SU-DHL-6 (cell line): ENCODE data around the gene OTUD7B.
"Not testable (repeated sequence)": the region's sequence is repeated elsewhere in the genome, so short reads cannot be mapped to it uniquely, and the experiment has no call there.

Source experiments
- H2AFZ ChIP-seq: fragments of 200-600 bp; sonication (generic); 2 replicates; pipeline ENCODE4 v1.6.1; 2014; ENCODE audit warnings: low read depth, mild to moderate bottlenecking, moderate library complexity, mixed read lengths, antibody characterized with exemption, low read length; ENCODE audit not compliant: severe bottlenecking
- H3F3A ChIP-seq: fragments of 200-600 bp; shearing (Covaris generic); 2 replicates; pipeline ENCODE4 v1.6.0; 2016; ENCODE audit warnings: antibody characterized with exemption, mild to moderate bottlenecking; ENCODE audit not compliant: insufficient read depth
- H3K27ac ChIP-seq: fragments of 200-600 bp; sonication (generic); 2 replicates; pipeline ENCODE4 v1.5.1; 2016; ENCODE audit warnings: low read depth, mild to moderate bottlenecking, low read length, moderate library complexity, mixed read lengths
- H3K27me3 ChIP-seq: fragments of 200-600 bp; sonication (generic), shearing (Covaris generic); 2 replicates; pipeline ENCODE4 v1.6.0; 2014; ENCODE audit warnings: mild to moderate bottlenecking, low read length
- H3K36me3 ChIP-seq: fragments of 200-600 bp; sonication (generic); 2 replicates; pipeline ENCODE4 v1.6.1; 2014; ENCODE audit warnings: mild to moderate bottlenecking, low read length, mixed read lengths
- H3K4me2 ChIP-seq: fragments of 300-600, 200-600 bp; shearing (Covaris generic), sonication (generic); 2 replicates; pipeline ENCODE4 v1.6.0; 2014; ENCODE audit warnings: low read length, low read depth, mild to moderate bottlenecking; ENCODE audit not compliant: poor library complexity, severe bottlenecking
- H3K4me3 ChIP-seq: fragments of 200-600 bp; sonication (generic); 2 replicates; pipeline ENCODE4 v1.5.1; 2014; ENCODE audit warnings: antibody characterized with exemption, low read length, mild to moderate bottlenecking, mixed read lengths; ENCODE audit not compliant: insufficient read depth, poor library complexity, severe bottlenecking
- H3K79me2 ChIP-seq: fragments of 200-600 bp; sonication (generic); 2 replicates; pipeline ENCODE4 v1.6.1; 2014; ENCODE audit warnings: mild to moderate bottlenecking, low read length, moderate library complexity; ENCODE audit not compliant: insufficient read depth
- H3K9ac ChIP-seq: fragments of 200-600 bp; sonication (generic); 2 replicates; pipeline ENCODE4 v1.7.0; 2014; ENCODE audit warnings: mild to moderate bottlenecking, low read length
- H3K9me2 ChIP-seq: fragments of 200-600 bp; sonication (generic); replicated peaks from 2 replicates; pipeline ENCODE4 v1.6.1; 2014; ENCODE audit warnings: low read length; ENCODE audit not compliant: insufficient read depth
- H3K9me3 ChIP-seq: fragments of 200-600 bp; sonication (generic); 2 replicates; pipeline ENCODE4 v1.6.1; 2014; ENCODE audit warnings: low read length, mixed read lengths; ENCODE audit not compliant: insufficient read depth
- H4K20me1 ChIP-seq: fragments of 200-600 bp; sonication (generic); 2 replicates; pipeline ENCODE4 v1.6.1; 2014; ENCODE audit warnings: low read depth, mild to moderate bottlenecking, antibody characterized with exemption, low read length, moderate library complexity, mixed read lengths
- EZH2phosphoT487 ChIP-seq: fragments of 200-600 bp; sonication (generic), shearing (Covaris generic); conservative IDR thresholded peaks from 2 replicates; pipeline ENCODE4 v1.6.1; 2018; ENCODE audit warnings: mild to moderate bottlenecking, antibody characterized with exemption, low read length, moderate library complexity, mixed read lengths
- TF ChIP-seq, protein P1 (sequence below): fragments of 200-600 bp; sonication (generic); IDR thresholded peaks from one replicate; pipeline ENCODE4 v1.5.1; 2017; ENCODE audit warnings: antibody characterized with exemption, mild to moderate bottlenecking, low read length, moderate library complexity; ENCODE audit not compliant: insufficient read depth, poor library complexity, severe bottlenecking

OTUD7B gene

DNA sequence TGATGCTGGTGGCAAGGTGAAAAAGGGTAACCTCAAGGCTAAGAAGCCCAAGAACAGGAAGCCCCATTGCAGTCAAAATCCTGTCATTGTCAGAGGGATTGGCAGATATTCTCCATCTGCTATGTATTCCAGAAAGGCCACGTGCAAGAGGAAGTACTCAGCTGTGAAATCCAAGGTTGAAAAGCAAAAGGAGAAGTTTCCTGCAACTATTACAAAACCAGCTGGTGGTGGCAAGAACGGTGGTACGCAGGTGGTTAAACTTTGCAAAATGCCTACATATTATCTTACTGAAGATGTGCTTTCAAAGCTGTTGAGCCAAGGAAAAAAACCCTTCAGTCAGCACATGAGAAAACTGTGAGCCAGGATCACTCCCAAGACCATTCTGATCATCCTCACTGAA, 43.4 kb upstream of the OTUD7B start:
- Histone ChIP-seq H3K9me2 (no peaks in the 10 kb centered on the region), H2AFZ (no peak overlapping the region), H3K9ac (no peak overlapping the region), H3K4me3 (no peak overlapping the region), H3K27me3 (0 out of 2 replicates have a peak, but pooled peaks cover 3% of the 10 kb centered on the region), H3F3A (no peaks in the 10 kb centered on the region), H3K36me3 (no peaks in the 10 kb centered on the region), H3K4me2 (no peak overlapping the region), H4K20me1 (no peaks in the 10 kb centered on the region), H3K27ac (no peak overlapping the region), H3K79me2 (no peaks in the 10 kb centered on the region), H3K9me3 (no peaks in the 10 kb centered on the region)
- TF ChIP-seq, protein P1, sequence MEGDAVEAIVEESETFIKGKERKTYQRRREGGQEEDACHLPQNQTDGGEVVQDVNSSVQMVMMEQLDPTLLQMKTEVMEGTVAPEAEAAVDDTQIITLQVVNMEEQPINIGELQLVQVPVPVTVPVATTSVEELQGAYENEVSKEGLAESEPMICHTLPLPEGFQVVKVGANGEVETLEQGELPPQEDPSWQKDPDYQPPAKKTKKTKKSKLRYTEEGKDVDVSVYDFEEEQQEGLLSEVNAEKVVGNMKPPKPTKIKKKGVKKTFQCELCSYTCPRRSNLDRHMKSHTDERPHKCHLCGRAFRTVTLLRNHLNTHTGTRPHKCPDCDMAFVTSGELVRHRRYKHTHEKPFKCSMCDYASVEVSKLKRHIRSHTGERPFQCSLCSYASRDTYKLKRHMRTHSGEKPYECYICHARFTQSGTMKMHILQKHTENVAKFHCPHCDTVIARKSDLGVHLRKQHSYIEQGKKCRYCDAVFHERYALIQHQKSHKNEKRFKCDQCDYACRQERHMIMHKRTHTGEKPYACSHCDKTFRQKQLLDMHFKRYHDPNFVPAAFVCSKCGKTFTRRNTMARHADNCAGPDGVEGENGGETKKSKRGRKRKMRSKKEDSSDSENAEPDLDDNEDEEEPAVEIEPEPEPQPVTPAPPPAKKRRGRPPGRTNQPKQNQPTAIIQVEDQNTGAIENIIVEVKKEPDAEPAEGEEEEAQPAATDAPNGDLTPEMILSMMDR, result no peak
- TF ChIP-seq EZH2phosphoT487, result no peak

DNA sequence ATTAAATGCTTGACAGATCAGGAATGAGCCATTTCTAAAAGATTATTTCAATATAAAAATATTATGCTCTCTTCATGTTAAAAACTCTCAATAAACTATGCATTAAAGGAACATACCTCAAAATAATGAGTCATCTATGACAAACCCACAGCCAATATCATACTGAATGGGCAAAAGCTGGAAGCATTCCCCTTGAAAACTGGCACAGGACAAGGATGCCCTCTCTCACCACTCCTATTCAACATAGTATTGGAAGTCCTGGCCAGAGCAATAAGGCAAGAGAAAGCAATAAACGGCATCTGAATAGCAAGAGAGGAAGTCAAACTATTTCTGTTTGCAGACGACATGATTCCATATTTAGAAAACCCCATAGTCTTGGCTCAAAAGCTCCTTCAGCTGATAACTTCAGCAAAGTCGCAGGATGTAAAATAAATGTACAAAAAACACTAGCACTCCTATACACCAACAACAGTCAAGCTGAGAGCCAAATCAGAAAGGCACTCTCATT, 41.4 kb upstream of the OTUD7B start:
- H3K4me3 ChIP-seq, H3K36me3 ChIP-seq, H3F3A ChIP-seq, H3K4me2 ChIP-seq, H3K9me2 ChIP-seq, H3K27me3 ChIP-seq, H2AFZ ChIP-seq, H3K9ac ChIP-seq, H4K20me1 ChIP-seq, H3K79me2 ChIP-seq, H3K9me3 ChIP-seq, H3K27ac ChIP-seq: not testable (repeated sequence)

DNA sequence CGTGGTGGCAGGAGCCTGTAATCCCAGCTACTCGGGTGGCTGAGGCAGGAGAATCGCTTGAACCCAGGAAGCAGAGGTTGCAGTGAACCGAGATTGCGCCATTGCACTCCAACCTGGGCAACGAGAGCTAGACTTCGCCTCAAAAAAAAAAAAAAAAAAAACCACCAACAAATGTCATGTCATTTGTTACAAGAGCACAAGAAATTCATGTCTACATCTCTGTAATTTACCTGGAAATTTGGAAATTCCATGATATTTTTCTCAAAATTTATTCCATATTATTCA, 40.5 kb upstream of the OTUD7B start:
- no peak overlapping the region for H2AFZ ChIP-seq
- 0 out of 2 replicates have a peak, but pooled peaks cover 3% of the 10 kb centered on the region for H3K27me3 ChIP-seq
- no peaks in the 10 kb centered on the region for H3F3A ChIP-seq
- H3K4me3 ChIP-seq, result no peak overlapping the region
- H3K9me3 ChIP-seq, result no peaks in the 10 kb centered on the region
- H3K27ac ChIP-seq, result no peak overlapping the region
- H3K4me2 ChIP-seq, result no peak overlapping the region
- H3K36me3 ChIP-seq, result no peaks in the 10 kb centered on the region
- H3K9me2 ChIP-seq, result no peaks in the 10 kb centered on the region
- H3K9ac ChIP-seq, result no peak overlapping the region
- H4K20me1 ChIP-seq, result no peaks in the 10 kb centered on the region
- H3K79me2 ChIP-seq, result no peaks in the 10 kb centered on the region
- TF ChIP-seq, protein P1, result no peak
- TF ChIP-seq EZH2phosphoT487, result no peak

DNA sequence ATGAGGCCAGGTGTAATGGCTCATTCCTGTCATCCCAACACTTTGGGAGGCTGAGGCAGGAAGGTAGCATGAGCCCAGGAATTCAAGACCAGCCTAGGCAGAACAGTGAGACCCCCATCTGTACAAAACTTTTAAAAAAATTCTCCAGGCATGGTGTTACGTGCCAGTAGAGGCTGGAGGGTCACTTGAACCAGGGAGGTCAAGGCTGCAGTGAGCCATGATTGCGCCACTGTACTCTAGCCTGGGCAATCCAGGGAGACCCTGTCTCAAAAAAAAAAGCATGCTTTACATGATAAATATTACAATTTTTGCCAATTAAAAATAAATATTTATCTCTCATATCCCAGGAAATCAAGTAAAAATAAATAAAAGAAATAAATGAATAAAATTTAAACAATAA, 39.4 kb upstream of the OTUD7B start:
- no peak for TF ChIP-seq EZH2phosphoT487
- TF ChIP-seq, protein P1, result no peak
- H4K20me1 ChIP-seq, result no peaks in the 10 kb centered on the region
- H3K27me3 ChIP-seq, result 0 out of 2 replicates have a peak, but pooled peaks cover 3% of the 10 kb centered on the region
- no peaks in the 10 kb centered on the region for H3K36me3 ChIP-seq
- H3K9ac ChIP-seq, result no peak overlapping the region
- no peaks in the 10 kb centered on the region for H3K9me3 ChIP-seq
- H3K27ac ChIP-seq, result no peak overlapping the region
- no peak overlapping the region for H2AFZ ChIP-seq
- no peaks in the 10 kb centered on the region for H3F3A ChIP-seq
- H3K79me2 ChIP-seq, result no peaks in the 10 kb centered on the region
- no peak overlapping the region for H3K4me2 ChIP-seq
- no peaks in the 10 kb centered on the region for H3K9me2 ChIP-seq
- no peak overlapping the region for H3K4me3 ChIP-seq
